Spleen (tissue), 7 donors: ENCODE results near the gene SPRY1.

Source experiments
- POLR2A ChIP-seq, 3 donors: fragments of 450-650 bp; IDR thresholded peaks; one replicate each; pipeline ENCODE4 v1.5.1; 2017; ENCODE audit warnings: antibody characterized with exemption in 3 of 3, mild to moderate bottlenecking in 1 of 3
- POLR2AphosphoS5 ChIP-seq, 3 donors: sonication (generic); formaldehyde crosslinking; IDR thresholded peaks; one replicate each; pipeline ENCODE4 v1.5.1; 2017; ENCODE audit warnings: antibody characterized with exemption in 3 of 3
- TF ChIP-seq, protein P1 (sequence below), 11 experiments: fragments of 200-600 bp in 7 of 11; fragments of 450-650 bp in 4 of 11; sonication (generic) in 4 of 11; IDR thresholded peaks in 8 of 11; conservative IDR thresholded peaks in 3 of 11; 1 replicate in 7 of 11; 2 replicates in 4 of 11; pipeline versions ENCODE4 v1.4.0 to v1.8.0; 2016 to 2021; ENCODE audit warnings: antibody characterized with exemption in 11 of 11, inconsistent platforms in 4 of 11, mild to moderate bottlenecking in 1 of 11
- donor health status: DM: no; HTN: no; CAD: no; lungs with moderate emphysema.
- donor health status: DM: no; HTN: no; CAD: no.
- donor health status: DM: no; HTN: no; CAD: no.

DNA sequence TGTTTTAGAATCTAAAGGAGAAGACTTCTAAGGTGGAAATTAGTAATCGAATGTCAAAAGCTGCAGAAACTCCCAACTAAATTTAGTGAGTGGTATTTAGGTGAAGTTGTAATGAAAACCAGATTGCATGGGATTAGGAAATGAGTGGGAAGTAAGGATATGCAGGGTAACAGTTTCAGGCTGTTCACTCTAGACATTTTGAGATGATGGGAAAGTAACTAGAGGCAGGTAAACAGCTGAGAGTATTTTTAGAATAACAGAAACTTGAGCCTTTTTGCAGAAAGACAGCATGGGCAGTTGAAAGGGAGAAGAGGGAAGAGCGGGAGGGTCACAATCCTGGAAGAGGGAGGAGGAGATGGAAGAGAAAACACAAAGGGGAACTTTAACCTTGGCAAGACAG is 12.7 kb downstream of the SPRY1 start:
- TF ChIP-seq POLR2A (IDR thresholded peaks at IDR 0.05) (no peak), POLR2AphosphoS5 (IDR thresholded peaks at IDR 0.05) (no peak)
- TF ChIP-seq, protein P1, sequence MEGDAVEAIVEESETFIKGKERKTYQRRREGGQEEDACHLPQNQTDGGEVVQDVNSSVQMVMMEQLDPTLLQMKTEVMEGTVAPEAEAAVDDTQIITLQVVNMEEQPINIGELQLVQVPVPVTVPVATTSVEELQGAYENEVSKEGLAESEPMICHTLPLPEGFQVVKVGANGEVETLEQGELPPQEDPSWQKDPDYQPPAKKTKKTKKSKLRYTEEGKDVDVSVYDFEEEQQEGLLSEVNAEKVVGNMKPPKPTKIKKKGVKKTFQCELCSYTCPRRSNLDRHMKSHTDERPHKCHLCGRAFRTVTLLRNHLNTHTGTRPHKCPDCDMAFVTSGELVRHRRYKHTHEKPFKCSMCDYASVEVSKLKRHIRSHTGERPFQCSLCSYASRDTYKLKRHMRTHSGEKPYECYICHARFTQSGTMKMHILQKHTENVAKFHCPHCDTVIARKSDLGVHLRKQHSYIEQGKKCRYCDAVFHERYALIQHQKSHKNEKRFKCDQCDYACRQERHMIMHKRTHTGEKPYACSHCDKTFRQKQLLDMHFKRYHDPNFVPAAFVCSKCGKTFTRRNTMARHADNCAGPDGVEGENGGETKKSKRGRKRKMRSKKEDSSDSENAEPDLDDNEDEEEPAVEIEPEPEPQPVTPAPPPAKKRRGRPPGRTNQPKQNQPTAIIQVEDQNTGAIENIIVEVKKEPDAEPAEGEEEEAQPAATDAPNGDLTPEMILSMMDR (IDR thresholded peaks at IDR 0.05 in 8 of 11, conservative IDR thresholded peaks at IDR 0.05 in 3 of 11): no peak
